Activated T-helper 17 cell treated with anti-CD3 and anti-CD28 coated beads, Interleukin-2, amount 50 U/mL, for 72 hours (primary cell): ENCODE measurements around the gene SLAIN1. TPM values are rescaled to one million over a fixed set of nuclear protein-coding genes. Genes with fewer than 3 reads are reported as not detected.

Experiments
- ATAC-seq: fragments of 150-1000 bp; cut with Tn5 transposase; replicated peaks from 2 replicates; pipeline ENCODE4 v1.10.0; 2021; ENCODE audit warnings: mild to moderate bottlenecking, moderate library complexity
- H3K27ac Mint-ChIP-seq: one replicate; pipeline ENCODE4 v1.8.0; 2022; ENCODE audit warnings: mixed read lengths
- H3K27me3 Mint-ChIP-seq: one replicate; pipeline ENCODE4 v1.8.0; 2022; ENCODE audit warnings: mixed read lengths
- H3K36me3 Mint-ChIP-seq: one replicate; pipeline ENCODE4 v1.8.0; 2022; ENCODE audit warnings: low read depth, mild to moderate bottlenecking, mixed read lengths
- H3K4me1 Mint-ChIP-seq: one replicate; pipeline ENCODE4 v1.8.0; 2022; ENCODE audit warnings: mixed read lengths
- H3K4me3 Mint-ChIP-seq: one replicate; pipeline ENCODE4 v1.8.0; 2022; ENCODE audit warnings: mild to moderate bottlenecking, mixed read lengths
- H3K9me3 Mint-ChIP-seq: one replicate; pipeline ENCODE4 v1.8.0; 2022; ENCODE audit warnings: mixed read lengths
- total RNA-seq, 2 donors: library from RNA; stranded (reverse); gene quantifications; one replicate each; pipeline ENCODE4 v1.2.3, GENCODE V29; 2022

The SLAIN1 gene
- total RNA-seq, 2 donors from 2014 or later, result 17.1 to 34.4 TPM

- no peak overlapping the region for H3K27ac Mint-ChIP-seq
- H3K9me3 Mint-ChIP-seq, result no peaks in the 10 kb centered on the region
- H3K36me3 Mint-ChIP-seq, result peaks cover 6% of the 10 kb centered on the region
- peak overlapping the region; percentile 70 for H3K4me3 Mint-ChIP-seq
- no peaks in the 10 kb centered on the region for H3K27me3 Mint-ChIP-seq
- peaks cover 8% of the 10 kb centered on the region for H3K4me1 Mint-ChIP-seq
- no peak for ATAC-seq
Observed at GRCh38 chr13:77696879-77697216, 639 bp upstream of the SLAIN1 start.

GRCh38 chr13:77698201-77699058 is 943 bp downstream of the SLAIN1 start:
- Mint-ChIP-seq H3K4me1 (peaks cover 11% of the 10 kb centered on the region), H3K4me3 (peak overlapping the region; percentile 94), H3K27ac (peak overlapping the region; percentile 93), H3K9me3 (no peaks in the 10 kb centered on the region), H3K36me3 (peaks cover 6% of the 10 kb centered on the region), H3K27me3 (no peaks in the 10 kb centered on the region)
- ATAC-seq, result peak; percentile 67

DNA sequence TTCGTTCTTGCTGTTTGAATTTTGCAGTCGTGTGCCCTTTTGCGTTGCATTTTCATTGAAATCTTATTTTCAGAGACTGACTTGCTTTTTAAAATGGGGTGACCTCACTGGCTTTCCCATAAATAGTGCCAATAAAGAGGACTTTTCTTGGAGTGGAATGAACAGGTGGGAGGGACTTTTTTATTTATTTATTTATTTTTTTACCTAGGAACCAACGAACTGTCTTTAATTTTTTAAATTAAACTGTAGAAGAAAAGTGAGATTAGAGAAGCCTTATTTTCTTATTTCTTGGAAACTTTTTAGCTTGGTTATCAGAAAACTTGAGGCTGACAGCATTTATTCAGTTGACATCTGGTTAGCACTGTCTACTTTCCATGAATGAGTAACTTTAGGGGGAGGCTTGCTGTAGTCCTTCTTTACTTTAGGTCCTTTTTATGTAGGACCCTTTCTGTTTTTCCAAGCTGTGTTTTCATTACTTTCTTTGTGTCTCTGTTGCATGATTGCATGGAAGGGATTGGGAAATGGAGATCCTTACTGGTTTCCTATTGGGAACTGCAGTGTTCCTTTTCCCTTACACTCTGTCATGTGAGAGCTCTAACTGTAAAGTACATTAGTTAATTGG is 1.7 kb downstream of the SLAIN1 start:
- Mint-ChIP-seq H3K27ac (peak overlapping the region; percentile 93), H3K4me1 (peaks cover 11% of the 10 kb centered on the region), H3K27me3 (no peaks in the 10 kb centered on the region), H3K4me3 (peak overlapping the region; percentile 94), H3K36me3 (peaks cover 6% of the 10 kb centered on the region), H3K9me3 (no peaks in the 10 kb centered on the region)
- peak; percentile 23 for ATAC-seq

DNA sequence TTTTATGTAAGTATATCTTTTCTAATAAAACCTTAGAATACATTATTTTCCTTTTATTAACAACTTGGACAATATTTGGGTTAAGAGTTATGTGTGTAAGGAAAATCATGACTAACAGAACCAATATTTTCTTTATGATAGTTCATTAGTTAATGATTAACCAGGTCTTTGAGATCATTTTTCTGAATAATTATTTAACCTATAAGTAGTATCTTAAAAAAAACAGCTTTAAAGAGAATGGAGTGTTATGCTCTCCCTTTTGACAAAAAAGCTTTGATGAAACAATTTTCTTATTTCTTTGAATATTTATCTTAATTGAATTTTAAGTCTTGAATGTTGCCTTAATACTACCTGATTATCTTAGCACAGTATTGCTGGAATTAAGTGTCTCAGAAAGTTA is 3.8 kb downstream of the SLAIN1 start:
- peaks cover 6% of the 10 kb centered on the region for H3K36me3 Mint-ChIP-seq
- H3K4me3 Mint-ChIP-seq, result no peak overlapping the region
- no peak overlapping the region for H3K27ac Mint-ChIP-seq
- peaks cover 11% of the 10 kb centered on the region for H3K4me1 Mint-ChIP-seq
- H3K27me3 Mint-ChIP-seq, result no peaks in the 10 kb centered on the region
- no peak for ATAC-seq
- no peaks in the 10 kb centered on the region for H3K9me3 Mint-ChIP-seq

DNA sequence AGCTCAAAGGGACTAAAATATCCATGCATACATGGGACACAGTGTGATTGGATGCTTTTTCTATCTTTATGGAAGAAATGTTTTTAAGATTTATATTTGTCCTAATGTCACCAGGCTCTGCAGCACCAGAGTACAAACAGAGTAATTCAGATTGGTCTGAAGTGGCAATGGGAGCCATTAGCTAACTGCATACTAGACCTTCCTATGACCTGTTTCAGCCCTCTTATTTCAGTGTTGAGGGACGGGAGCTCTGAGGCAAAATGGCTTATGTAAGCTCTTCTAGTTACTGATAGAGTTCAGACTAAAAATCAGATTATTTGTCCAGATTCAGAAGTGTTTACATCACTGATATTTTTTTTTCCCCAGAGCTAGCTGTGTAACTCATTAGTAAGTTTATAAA is 4.9 kb downstream of the SLAIN1 start:
- Mint-ChIP-seq H3K4me3 (no peak overlapping the region), H3K4me1 (peaks cover 7% of the 10 kb centered on the region), H3K9me3 (no peaks in the 10 kb centered on the region), H3K36me3 (peaks cover 10% of the 10 kb centered on the region), H3K27ac (no peak overlapping the region), H3K27me3 (no peaks in the 10 kb centered on the region)
- ATAC-seq, result no peak

GRCh38 chr13:77703408-77703807 is 5.9 kb downstream of the SLAIN1 start:
- H3K9me3 Mint-ChIP-seq, result no peaks in the 10 kb centered on the region
- peaks cover 21% of the 10 kb centered on the region for H3K36me3 Mint-ChIP-seq
- no peak for ATAC-seq
- H3K27me3 Mint-ChIP-seq, result no peaks in the 10 kb centered on the region
- H3K4me3 Mint-ChIP-seq, result no peak overlapping the region
- H3K27ac Mint-ChIP-seq, result no peak overlapping the region
- H3K4me1 Mint-ChIP-seq, result peaks cover 7% of the 10 kb centered on the region

DNA sequence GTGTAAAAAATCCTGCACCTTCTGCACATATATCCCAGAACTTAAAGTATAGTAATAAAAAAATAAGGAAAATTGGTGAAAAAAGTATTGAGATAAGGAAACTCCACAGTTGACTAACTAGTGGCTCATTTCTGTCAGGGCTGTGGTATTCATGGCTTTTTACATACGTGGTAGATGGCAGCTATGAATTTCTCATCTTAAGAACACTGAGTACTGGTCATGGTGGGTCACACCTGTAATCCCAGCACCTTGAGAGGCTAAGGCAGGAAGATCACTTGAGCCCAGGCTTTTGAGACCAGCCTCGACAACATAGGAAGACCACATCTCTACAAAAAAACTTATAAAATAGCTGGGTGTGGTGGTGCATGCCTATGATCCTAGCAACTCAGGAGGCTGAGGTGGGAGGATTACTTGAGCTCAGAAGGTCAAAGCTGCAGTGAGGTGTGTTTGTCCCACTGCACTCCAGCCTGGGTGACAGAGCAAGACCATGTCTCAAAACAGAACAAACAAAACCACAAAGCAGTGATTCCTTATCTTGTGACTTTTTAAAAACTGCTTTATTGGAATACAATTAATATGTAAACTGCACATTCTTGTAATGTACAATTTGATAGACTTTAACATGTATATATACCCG is 16.8 kb downstream of the SLAIN1 start:
- Mint-ChIP-seq H3K4me3 (no peak overlapping the region), H3K27ac (peak overlapping the region; percentile 92), H3K36me3 (peaks cover under 1% of the 10 kb centered on the region), H3K4me1 (peaks cover 20% of the 10 kb centered on the region), H3K27me3 (no peaks in the 10 kb centered on the region), H3K9me3 (peaks cover 7% of the 10 kb centered on the region)
- peak; percentile 80 for ATAC-seq

- Mint-ChIP-seq H3K4me3 (peak overlapping the region; percentile 54), H3K27ac (peak overlapping the region; percentile 92), H3K9me3 (peaks cover 7% of the 10 kb centered on the region), H3K36me3 (peaks cover 12% of the 10 kb centered on the region), H3K27me3 (no peaks in the 10 kb centered on the region), H3K4me1 (peaks cover 20% of the 10 kb centered on the region)
- peak; percentile 81 for ATAC-seq
Observed at GRCh38 chr13:77715233-77715891, 17.9 kb downstream of the SLAIN1 start.

DNA sequence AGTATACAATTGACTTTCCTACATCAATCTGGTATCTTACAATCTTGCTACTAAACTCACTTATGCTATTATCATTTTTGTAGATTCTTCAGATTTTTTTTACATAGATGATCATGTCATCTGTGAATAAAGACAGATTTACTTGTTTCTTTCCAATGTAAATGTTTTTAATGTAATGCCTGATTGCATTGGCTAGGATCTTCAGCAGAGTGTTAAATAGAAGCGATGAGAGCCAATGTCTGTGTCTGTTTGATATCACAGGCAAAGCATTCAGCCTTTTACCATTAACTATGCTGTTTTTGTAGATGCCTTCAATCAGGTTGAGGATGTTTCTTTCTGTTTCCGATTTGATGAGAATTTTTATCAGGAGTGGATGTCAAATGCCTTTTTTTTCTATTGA is 19.2 kb downstream of the SLAIN1 start:
- H3K9me3 Mint-ChIP-seq, result no peaks in the 10 kb centered on the region
- H3K36me3 Mint-ChIP-seq, result peaks cover 24% of the 10 kb centered on the region
- H3K4me3 Mint-ChIP-seq, result no peak overlapping the region
- no peaks in the 10 kb centered on the region for H3K27me3 Mint-ChIP-seq
- ATAC-seq, result no peak
- H3K27ac Mint-ChIP-seq, result no peak overlapping the region
- peaks cover 20% of the 10 kb centered on the region for H3K4me1 Mint-ChIP-seq

DNA sequence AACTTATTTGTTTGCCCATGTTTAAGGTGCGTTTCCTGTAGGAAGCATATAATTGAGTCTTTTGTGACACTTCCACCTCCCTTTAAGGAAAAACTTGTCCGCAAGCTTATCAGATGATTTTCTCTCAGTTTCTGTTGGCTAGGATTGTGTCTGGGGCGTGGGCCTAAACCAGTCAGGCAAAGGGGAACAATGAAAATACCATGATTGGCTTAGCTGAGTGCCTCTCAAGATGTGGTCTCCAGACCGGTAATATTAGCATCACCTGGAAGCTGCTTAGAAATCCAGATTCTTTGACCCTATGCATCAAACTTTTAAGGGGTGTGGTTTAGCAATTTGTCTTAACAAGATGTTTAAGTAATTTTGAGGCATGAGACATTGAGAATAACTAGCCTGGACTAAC is 20.0 kb downstream of the SLAIN1 start:
- Mint-ChIP-seq H3K4me1 (peaks cover 20% of the 10 kb centered on the region), H3K27me3 (no peaks in the 10 kb centered on the region), H3K4me3 (no peak overlapping the region), H3K9me3 (no peaks in the 10 kb centered on the region), H3K27ac (no peak overlapping the region), H3K36me3 (peaks cover 33% of the 10 kb centered on the region)
- ATAC-seq, result no peak

DNA sequence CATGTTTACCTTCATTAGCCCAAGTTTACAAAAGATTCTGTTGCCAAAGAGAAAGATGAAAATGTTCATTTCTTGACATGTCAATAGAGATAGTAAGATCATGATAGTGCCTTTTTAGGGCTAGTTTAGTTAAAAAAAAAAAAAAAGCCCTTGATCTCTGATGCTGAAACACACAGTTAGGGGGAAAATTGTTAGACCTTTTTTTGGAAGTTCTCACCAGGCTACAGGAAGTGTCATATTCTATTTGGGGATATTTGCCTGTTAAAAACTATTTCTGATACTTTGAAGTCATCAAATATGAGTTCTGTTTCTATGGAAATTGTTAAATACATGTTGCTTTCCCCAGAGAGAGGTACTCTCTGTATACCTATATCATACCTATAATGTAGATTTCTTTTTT is 21.6 kb downstream of the SLAIN1 start:
- Mint-ChIP-seq H3K27me3 (no peaks in the 10 kb centered on the region), H3K36me3 (peaks cover 49% of the 10 kb centered on the region)

GRCh38 chr13:77720988-77721387 is 23.5 kb downstream of the SLAIN1 start:
- Mint-ChIP-seq H3K9me3 (no peaks in the 10 kb centered on the region), H3K27ac (no peak overlapping the region), H3K36me3 (peaks cover 66% of the 10 kb centered on the region), H3K4me1 (peaks cover 20% of the 10 kb centered on the region), H3K4me3 (no peak overlapping the region), H3K27me3 (no peaks in the 10 kb centered on the region)
- ATAC-seq, result no peak

More for the DNA sequence above, 21.6 kb downstream of the SLAIN1 start:
- Mint-ChIP-seq H3K9me3 (no peaks in the 10 kb centered on the region), H3K27ac (no peak overlapping the region), H3K4me1 (peaks cover 25% of the 10 kb centered on the region), H3K4me3 (no peak overlapping the region)
- no peak for ATAC-seq

- Mint-ChIP-seq H3K4me3 (no peak overlapping the region), H3K27me3 (no peaks in the 10 kb centered on the region), H3K27ac (peak overlapping the region; percentile 55), H3K4me1 (peaks cover 19% of the 10 kb centered on the region), H3K9me3 (no peaks in the 10 kb centered on the region), H3K36me3 (peaks cover 81% of the 10 kb centered on the region)
- peak; percentile 69 for ATAC-seq
Observed at GRCh38 chr13:77724092-77724491, 26.6 kb downstream of the SLAIN1 start.

DNA sequence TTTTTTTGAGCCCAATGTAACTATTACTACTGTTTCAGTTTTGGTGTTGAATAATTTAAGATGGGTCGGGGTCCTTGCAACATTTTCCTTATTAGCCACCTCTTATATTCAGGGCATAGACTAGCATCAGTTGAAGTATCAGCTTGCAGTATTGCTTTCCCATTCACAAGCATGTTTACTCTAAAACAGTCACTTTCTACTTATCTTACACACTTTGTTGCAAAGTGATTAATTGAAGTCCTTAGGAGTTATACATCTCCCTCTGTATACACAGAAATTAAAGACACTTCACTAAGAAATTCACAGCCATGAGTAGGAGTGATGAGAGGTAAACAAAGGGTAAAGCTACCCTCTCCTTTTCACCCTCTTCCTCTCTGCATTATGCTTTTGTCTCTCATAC is 27.6 kb downstream of the SLAIN1 start:
- H3K4me1 Mint-ChIP-seq, result peaks cover 29% of the 10 kb centered on the region
- no peak for ATAC-seq
- peaks cover 78% of the 10 kb centered on the region for H3K36me3 Mint-ChIP-seq
- H3K4me3 Mint-ChIP-seq, result no peak overlapping the region
- no peaks in the 10 kb centered on the region for H3K9me3 Mint-ChIP-seq
- no peak overlapping the region for H3K27ac Mint-ChIP-seq
- H3K27me3 Mint-ChIP-seq, result no peaks in the 10 kb centered on the region
